Effector memory CD8-positive, alpha-beta T cell (primary cell): ENCODE data around the gene NR2F1.

Experiments used
- ATAC-seq: fragments of 150-1000 bp; cut with Tn5 transposase; replicated peaks from 2 replicates; pipeline ENCODE4 v1.10.0; 2021; ENCODE audit warnings: mild to moderate bottlenecking, moderate library complexity
- DNase-seq, 3 experiments: peaks; one replicate each; pipeline ENCODE4 v3.0.0; 2021
- H3K27ac Mint-ChIP-seq, 2 donors: one replicate each; pipeline ENCODE4 v1.8.0; 2022; ENCODE audit warnings: mild to moderate bottlenecking in 2 of 2, mixed read lengths in 2 of 2, moderate library complexity in 2 of 2
- H3K27me3 Mint-ChIP-seq, 2 donors: one replicate each; pipeline ENCODE4 v1.8.0; 2022; ENCODE audit warnings: mixed read lengths in 2 of 2
- H3K36me3 Mint-ChIP-seq: one replicate; pipeline ENCODE4 v1.8.0; 2022; ENCODE audit warnings: mild to moderate bottlenecking, moderate library complexity, mixed read lengths; ENCODE audit not compliant: insufficient read depth
- H3K4me1 Mint-ChIP-seq, 2 donors: one replicate each; pipeline ENCODE4 v1.8.0; 2022; ENCODE audit warnings: low read depth in 2 of 2, mixed read lengths in 2 of 2
- H3K4me3 Mint-ChIP-seq, 2 donors: one replicate each; pipeline ENCODE4 v1.8.0; 2022; ENCODE audit warnings: mild to moderate bottlenecking in 2 of 2, mixed read lengths in 2 of 2, moderate library complexity in 2 of 2
- H3K9me3 Mint-ChIP-seq, 2 donors: one replicate each; pipeline ENCODE4 v1.8.0; 2022; ENCODE audit warnings: mixed read lengths in 2 of 2

The NR2F1 gene

DNA sequence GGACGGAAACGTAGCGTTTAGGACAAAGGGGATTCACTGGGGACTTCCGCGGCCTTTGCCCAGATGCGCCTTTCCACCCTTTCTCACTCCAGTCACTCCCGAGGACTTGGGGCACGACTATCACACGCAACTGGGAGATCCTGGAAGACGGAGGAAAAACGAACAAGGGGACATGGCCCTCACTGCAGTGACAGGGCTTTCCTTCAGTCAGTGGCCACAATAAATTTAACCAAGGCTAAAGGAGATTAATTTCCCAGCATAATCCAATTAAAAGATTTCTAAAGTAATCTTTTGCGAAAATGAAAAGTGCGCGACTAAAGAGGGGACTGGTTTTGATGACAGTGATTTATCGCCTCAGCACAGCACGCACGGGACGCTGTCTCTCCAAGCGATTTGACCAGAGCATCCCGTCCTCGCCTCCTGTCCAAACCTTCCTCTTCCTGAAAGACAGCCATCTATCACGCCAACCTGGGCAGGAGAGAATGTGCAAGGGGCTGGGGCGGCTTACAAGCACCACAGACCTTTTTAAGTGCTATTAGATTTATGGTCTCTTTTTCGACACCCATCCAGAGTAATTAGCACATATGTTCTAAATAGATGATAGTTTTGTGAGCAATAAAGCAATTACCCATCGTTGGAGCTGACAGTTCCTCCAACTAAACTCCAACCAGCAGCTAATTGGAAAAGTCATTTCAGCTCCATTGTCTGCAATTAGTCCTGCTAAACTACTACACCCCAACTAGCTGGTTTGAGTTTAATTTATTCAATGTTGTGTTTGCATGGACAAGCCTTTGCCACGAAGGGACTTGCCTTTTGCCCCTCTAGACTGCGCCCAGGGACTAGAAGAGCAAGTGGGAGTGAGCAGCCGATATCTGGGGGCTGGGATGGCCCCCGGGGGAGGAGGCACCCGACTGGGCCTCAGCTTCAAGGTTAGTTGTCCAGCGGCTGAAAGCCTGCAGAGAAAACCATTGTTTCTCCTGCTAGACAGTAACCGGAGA, 9.4 kb upstream of the NR2F1 start:
- no peak for DNase-seq
- peak overlapping the region in 1 of 2 donors; percentile 25 for H3K4me3 Mint-ChIP-seq
- ATAC-seq, result no peak

DNA sequence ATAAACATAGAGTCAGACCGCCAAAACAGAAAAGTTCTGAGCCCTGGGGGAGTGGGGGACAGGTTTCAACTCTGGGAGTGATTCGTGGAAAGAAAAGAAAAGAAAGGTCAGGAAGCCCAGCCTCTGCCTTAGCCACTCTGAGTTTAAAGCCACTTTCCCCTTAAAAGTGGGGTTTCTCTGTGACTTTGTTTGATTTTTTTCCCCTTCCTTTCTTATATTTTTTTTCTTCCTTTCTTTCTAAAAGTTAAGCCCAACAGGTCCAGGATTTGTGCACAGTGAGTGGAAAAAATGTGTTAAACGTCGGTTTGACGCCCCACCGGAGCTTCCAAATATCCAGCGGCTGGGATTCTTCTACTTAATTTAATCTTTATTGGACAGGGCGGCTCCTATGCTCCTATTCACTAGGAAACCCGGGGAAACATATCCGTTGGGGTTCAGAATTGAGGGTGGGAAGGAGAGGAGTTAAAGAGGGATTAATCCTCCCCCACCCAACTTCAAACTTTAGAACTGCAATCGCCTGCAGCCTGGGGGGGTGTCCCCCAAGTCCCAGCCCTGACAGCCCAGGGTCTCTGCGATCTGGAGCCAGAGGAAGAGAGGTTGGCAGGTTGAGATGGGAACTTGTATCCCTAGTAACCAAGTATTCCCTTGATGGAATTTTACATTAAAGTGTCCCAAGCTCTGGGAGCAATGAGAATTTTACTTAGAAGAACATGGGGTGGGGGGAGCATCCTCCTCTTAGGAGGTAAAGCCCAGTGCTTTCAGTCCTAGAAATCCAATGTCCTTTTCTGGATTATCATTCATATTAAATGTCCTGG, 8.3 kb upstream of the NR2F1 start:
- no peak overlapping the region for H3K27ac Mint-ChIP-seq
- DNase-seq (no peak), ATAC-seq (no peak)
- H3K36me3 Mint-ChIP-seq, result peaks cover 14% of the 10 kb centered on the region
- no peaks in the 10 kb centered on the region for H3K9me3 Mint-ChIP-seq
- no peak overlapping the region for H3K4me3 Mint-ChIP-seq
- H3K27me3 Mint-ChIP-seq, result peaks cover 79 to 93% of the 10 kb centered on the region in 2 donors
- peaks cover 5 to 15% of the 10 kb centered on the region in 2 donors for H3K4me1 Mint-ChIP-seq

More for the DNA sequence above, 9.4 kb upstream of the NR2F1 start:
- no peaks in the 10 kb centered on the region for H3K9me3 Mint-ChIP-seq
- H3K36me3 Mint-ChIP-seq, result peaks cover 14% of the 10 kb centered on the region
- peaks cover 88 to 100% of the 10 kb centered on the region in 2 donors for H3K27me3 Mint-ChIP-seq
- H3K4me1 Mint-ChIP-seq, result peaks cover 5 to 14% of the 10 kb centered on the region in 2 donors
- H3K27ac Mint-ChIP-seq, result no peak overlapping the region

DNA sequence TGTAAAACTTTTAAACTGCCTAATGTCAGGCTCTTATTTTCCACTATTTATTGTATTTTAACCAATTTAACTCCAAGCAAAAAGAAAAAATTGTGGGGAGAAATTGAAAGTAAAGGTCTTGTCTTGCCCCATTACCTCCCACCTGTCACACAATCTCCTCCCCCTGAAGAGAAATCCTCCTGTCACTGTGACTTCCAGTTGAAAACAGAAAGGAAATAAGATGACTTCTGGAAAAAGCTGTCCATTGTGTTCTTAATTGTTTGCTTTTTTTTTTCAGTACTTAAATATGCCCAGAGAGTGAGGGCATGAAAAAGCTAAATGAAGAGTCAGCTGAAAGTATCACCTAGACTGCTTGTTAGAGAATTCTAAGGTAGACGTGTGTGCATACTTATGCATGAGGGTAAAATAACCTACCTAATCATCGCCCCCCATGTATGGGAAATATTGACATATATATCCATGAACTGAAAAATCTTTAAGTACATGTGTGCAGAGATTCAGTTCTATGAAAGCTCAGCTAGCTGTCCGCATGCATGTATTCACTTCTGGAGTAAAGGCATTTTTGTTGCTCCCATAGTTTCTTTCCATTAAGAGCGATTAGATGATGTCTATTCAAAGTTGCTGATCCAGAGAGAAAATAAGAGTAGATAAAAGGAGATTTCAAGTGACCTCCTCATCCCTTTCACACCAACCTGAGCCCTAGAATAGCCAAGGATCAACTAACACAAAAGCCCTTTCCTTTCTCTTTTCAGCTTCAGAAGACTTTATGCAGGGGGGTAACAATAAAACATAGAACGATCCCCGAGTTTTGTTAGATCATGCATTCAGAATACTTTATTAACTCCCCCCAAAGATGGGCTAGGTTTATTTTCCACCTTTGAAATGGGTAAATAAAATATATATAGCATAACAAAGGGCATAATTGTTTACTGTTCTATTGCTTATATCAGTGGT, 7.3 kb upstream of the NR2F1 start:
- ATAC-seq (no peak), DNase-seq (no peak)
- H3K36me3 Mint-ChIP-seq, result peaks cover 14% of the 10 kb centered on the region
- H3K4me3 Mint-ChIP-seq, result no peak overlapping the region
- H3K27ac Mint-ChIP-seq, result no peak overlapping the region
- peaks cover 12 to 23% of the 10 kb centered on the region in 2 donors for H3K4me1 Mint-ChIP-seq
- H3K9me3 Mint-ChIP-seq, result no peaks in the 10 kb centered on the region
- peaks cover 83% of the 10 kb centered on the region in 2 donors for H3K27me3 Mint-ChIP-seq

DNA sequence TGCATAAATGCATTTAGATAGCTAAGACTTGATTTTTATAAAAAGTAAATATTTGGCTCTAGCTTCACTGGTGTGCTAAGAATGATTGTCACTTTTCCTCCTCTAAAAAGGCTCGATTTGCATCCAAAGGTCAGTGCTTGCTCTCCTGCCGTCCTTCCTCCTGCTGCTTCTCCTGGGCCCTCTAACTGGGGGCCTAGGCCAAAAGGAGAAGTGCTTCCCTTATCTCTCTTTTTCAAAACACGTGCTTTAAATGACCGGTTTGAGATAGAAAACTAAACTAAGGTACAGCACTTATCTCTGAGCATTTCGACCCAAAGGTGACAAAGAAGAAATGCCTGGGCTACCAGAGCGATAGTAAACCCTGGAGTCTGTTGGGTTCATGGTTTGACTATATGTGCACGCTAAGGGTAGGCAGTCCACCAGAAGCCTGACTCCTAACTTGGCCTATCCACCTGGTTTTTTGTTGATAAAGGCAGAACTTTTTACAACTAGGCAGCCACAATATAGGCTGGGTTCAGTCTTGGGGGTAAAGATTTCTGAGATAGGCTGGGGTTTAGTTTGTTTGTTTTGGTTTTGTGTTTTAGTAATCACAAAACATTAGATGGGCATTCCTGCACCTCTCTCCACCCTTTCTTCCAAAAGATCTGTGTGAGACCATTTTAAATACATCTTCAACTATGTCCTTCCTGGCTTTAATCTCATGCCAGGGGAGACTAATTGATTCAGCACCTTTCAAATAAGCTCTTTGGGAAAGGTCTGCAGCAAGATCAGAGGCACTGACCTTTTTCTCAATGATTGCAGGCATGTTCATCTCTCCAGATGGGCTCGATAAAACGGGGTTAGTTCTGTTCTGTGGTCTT, 5.8 kb upstream of the NR2F1 start:
- H3K4me3 Mint-ChIP-seq, result no peak overlapping the region
- peaks cover 13 to 23% of the 10 kb centered on the region in 2 donors for H3K4me1 Mint-ChIP-seq
- H3K9me3 Mint-ChIP-seq, result no peaks in the 10 kb centered on the region

DNA sequence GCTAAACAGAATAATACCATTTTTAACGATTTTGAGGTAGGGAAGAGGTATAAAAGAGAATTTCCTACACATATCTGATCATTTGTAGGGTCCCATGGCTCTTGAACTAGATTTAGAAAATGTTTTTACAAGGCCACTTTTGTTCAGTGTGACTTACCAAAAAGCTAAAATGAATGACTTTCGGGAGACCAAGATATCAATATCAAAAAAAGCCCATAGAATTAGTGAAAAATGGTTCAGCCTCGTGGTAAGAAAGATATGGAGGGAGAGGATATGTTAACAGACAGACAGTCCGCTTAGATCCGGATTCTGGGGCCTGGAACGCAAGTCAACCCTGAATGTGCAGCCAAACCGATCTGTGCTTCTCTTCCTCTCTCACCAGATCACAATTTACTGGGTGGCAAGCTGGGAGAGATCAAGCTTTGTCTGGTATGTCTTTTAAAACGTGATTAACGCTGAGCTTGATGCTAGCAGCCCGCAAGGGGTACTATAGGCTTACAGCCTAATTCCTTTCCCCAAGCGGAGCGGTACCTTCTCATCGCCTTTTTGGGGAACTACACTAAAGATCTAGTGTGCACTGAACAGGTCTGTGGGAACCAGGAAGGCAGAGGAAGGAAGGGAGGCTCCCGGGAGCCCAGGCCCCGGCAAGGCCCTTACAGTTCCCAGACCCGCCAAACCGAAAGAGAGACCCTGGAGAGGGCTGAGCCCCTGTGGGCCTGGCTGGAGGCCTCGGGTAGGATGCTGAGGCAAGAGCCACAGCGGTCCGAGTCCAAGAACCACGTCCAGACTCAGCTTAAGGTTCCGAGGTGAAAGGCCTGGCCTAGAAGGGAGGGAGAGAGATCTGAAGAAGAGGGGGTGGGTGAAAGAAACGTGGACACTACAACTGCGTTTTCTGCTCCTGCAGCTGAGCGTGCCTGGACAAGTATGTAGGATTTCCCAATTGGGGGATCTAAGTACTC, 4.9 kb upstream of the NR2F1 start:
- H3K4me3 Mint-ChIP-seq, result peak overlapping the region in 1 of 2 donors; percentile 51
- ATAC-seq (no peak), DNase-seq (no peak)
- H3K9me3 Mint-ChIP-seq, result no peaks in the 10 kb centered on the region
- H3K4me1 Mint-ChIP-seq, result peaks cover 13 to 21% of the 10 kb centered on the region in 2 donors
- H3K36me3 Mint-ChIP-seq, result peaks cover 11% of the 10 kb centered on the region
- H3K27ac Mint-ChIP-seq, result no peak overlapping the region
- H3K27me3 Mint-ChIP-seq, result peaks cover 59 to 63% of the 10 kb centered on the region in 2 donors

More for the DNA sequence above, 5.8 kb upstream of the NR2F1 start:
- Mint-ChIP-seq H3K36me3 (peaks cover 11% of the 10 kb centered on the region), H3K27ac (no peak overlapping the region), H3K27me3 (peaks cover 68 to 72% of the 10 kb centered on the region in 2 donors)
- no peak for DNase-seq
- no peak for ATAC-seq

DNA sequence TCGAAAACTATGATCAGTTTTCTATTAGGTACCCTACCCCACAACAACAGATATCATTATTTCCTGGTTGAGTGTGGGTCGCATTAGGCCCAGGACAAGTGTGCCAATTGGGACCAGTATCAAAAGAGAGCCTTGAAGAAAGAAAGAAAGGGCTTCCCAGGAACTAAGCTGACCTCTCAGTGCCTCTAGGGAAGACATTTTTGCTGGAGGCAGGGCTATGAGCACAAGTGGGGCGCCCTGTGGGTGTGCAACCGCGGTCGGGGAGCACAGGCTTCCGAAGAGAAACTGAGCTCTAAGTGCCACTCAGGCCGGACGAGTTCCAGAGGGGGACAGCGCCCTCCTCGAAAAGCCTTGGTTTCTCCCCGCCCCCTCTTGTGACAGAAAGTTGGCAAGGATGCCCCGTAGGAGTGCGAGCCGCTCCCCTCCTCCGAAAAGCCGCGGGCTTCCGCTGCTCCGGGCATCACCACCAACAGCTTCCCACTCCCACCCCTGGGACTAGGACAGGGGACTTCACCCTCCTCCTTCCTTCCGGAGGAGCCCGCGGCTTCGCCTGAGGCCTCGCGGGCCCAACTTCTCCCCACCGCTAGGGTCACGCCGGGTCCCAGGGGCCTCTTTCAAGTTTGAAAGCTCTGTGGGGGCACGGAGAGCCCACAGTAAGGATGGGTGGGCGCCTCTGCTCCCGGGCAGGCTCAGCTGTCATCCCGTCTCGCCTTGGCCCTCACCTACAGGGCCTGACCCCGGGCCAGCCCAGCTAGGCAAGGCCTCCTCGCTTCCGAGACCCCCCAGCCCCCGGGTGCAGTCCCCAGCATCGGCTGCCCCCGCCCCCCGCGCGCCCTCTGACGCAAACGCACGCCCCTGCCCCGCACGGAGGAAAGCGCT, 4.0 kb upstream of the NR2F1 start:
- H3K36me3 Mint-ChIP-seq, result peaks cover 3% of the 10 kb centered on the region
- H3K9me3 Mint-ChIP-seq, result no peaks in the 10 kb centered on the region
- no peak for DNase-seq
- peak overlapping the region in 1 of 2 donors; percentile 51 for H3K4me3 Mint-ChIP-seq
- H3K27me3 Mint-ChIP-seq, result peaks cover 50 to 53% of the 10 kb centered on the region in 2 donors
- ATAC-seq, result no peak
- peaks cover 13 to 20% of the 10 kb centered on the region in 2 donors for H3K4me1 Mint-ChIP-seq
- H3K27ac Mint-ChIP-seq, result no peak overlapping the region

DNA sequence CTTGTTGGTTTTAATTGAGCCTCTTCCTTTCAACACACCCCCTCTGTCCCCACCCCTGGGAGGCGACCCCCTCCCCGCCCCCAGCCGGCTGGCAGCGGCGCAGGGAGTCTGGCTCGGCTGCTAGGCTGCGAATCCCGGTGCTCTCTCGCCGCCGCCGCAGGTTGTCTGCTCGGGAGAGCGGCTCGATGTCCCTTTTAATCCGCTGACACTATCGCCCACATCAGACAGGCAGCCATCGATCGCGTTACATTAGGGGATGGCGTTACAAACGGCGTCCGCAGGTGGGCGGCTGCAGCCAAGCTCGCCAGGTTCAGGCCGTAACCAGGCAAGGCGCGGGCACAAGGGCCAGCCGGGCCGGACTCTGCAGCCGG, 3.3 kb upstream of the NR2F1 start:
- DNase-seq (no peak), ATAC-seq (no peak)
- H3K36me3 Mint-ChIP-seq, result peaks cover 3% of the 10 kb centered on the region
- no peak overlapping the region for H3K4me3 Mint-ChIP-seq
- H3K4me1 Mint-ChIP-seq, result peaks cover 13 to 20% of the 10 kb centered on the region in 2 donors
- no peaks in the 10 kb centered on the region for H3K9me3 Mint-ChIP-seq
- no peak overlapping the region for H3K27ac Mint-ChIP-seq
- H3K27me3 Mint-ChIP-seq, result peaks cover 44 to 47% of the 10 kb centered on the region in 2 donors

DNA sequence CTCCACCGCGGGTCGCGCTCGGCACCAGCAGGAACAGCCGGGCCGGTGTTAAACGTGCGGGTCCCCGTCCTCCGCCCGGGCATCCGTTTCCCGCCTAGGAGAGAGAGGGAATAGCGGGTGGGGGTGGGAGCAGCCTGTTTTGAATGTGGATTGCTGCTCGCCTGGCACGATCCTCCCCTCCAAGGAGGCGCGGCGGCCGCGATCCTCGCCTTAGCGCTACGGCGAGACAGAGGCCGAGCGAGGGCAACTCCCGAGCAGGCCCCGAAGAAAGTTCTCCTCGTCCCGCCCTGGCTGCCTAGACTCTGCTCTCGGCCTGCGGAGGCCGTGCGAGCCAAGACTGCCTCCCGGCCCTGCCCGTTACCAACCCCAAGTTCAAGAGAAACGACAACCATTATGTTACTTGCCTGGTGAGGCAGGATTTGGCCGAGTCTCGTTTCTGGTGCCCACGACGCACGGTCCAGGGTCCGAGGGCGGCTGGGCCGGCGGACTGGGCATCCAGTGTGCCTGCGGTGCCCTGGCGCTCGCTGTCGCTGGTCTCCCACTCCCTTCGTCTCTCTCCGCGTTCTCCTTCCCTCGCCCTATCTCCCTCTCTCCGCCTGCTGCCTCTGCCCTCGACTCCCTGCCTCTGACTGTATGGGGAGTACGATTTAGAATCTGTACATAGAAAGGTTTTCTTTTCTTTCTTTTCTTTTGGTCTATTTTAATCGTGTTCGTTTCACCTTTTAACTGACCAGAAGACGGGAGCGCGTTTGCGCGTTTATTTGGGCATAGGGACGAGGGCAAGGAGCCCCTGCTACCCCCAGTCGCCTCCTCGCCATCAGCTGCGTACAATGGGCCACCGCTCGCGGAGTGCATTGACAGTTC, 2.7 kb upstream of the NR2F1 start:
- peaks cover 13 to 20% of the 10 kb centered on the region in 2 donors for H3K4me1 Mint-ChIP-seq
- H3K4me3 Mint-ChIP-seq, result no peak overlapping the region
- no peaks in the 10 kb centered on the region for H3K9me3 Mint-ChIP-seq
- H3K27ac Mint-ChIP-seq, result no peak overlapping the region
- peak; percentile 15 for ATAC-seq
- H3K36me3 Mint-ChIP-seq, result peaks cover 3% of the 10 kb centered on the region
- H3K27me3 Mint-ChIP-seq, result peaks cover 39 to 41% of the 10 kb centered on the region in 2 donors
- DNase-seq, result no peak

DNA sequence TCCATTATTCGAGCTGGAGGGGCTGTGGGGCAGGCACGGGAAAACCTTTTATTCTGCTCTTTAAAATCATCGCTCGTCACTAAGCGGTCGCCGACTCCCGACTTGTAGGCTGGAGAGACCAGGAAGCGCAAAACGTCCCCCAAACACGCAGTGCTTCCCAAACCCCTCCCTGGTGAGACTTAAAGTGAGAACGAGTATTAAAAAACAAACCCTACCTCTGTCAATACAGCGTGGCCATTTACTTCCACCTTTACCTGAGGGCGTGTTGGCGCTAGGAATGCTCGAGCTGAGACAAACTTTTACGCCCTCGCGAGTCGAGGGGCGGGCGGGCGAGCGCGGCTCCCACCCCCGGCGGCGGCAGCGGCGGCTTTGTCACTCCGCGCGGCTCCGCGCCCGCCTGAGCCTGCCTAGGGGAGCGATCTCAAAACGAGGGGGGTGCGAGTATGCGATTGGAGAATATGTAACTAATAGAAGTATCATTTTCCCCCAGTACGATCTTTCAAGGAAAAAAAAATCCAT, 2.0 kb upstream of the NR2F1 start, which contains the start of gene NR2F1-AS1:
Gene NR2F1-AS1 (minus strand): TSS at position 293 of the 519 bp plus-strand sequence.
- ATAC-seq, result peak; percentile 38
- Mint-ChIP-seq H3K4me3 (no peak within 1 kb of the TSS), H3K27ac (no peak within 1 kb of the TSS), H3K36me3 (peaks cover 4% of the 10 kb centered on the region), H3K27me3 (peaks cover 39 to 40% of the 10 kb centered on the region in 2 donors), H3K4me1 (peaks cover 18 to 20% of the 10 kb centered on the region in 2 donors), H3K9me3 (no peaks in the 10 kb centered on the region)
- no peak for DNase-seq

DNA sequence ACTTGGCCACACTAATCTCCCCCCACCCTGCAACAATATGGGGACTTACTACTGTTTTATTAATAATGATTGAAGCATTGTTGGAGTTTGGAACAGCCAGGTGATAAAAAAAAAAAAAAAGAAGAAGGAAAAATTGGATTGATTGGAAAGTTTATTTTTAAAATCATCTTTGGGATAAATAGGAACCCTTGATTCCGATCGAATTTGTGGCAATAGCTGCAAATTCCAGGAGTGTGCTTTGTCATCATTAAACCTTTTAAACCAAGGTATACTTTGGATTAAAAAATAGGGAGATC, 907 bp upstream of the NR2F1 start:
- Mint-ChIP-seq H3K27me3 (peaks cover 32 to 42% of the 10 kb centered on the region in 2 donors), H3K36me3 (peaks cover 5% of the 10 kb centered on the region), H3K27ac (no peak overlapping the region), H3K9me3 (no peaks in the 10 kb centered on the region), H3K4me3 (no peak overlapping the region), H3K4me1 (peaks cover 18 to 20% of the 10 kb centered on the region in 2 donors)
- ATAC-seq (no peak), DNase-seq (no peak)
